H1 (cell line): ENCODE data around the gene DRAM1.

ENCODE experiments used
- JUND ChIP-seq: IDR thresholded peaks from 2 replicates; pipeline ENCODE4 v1.6.1; 2011; ENCODE audit warnings: mild to moderate bottlenecking, improper control_type of control experiment, low read length
- MAFK ChIP-seq: IDR thresholded peaks from 2 replicates; pipeline ENCODE4 v1.6.1; 2012; ENCODE audit warnings: low read depth, mild to moderate bottlenecking, improper control_type of control experiment, low read length
- PHF8 ChIP-seq: fragments of 200-600 bp; sonication (generic); conservative IDR thresholded peaks from 2 replicates; pipeline ENCODE4 v1.7.1; 2012; ENCODE audit warnings: low read depth, mild to moderate bottlenecking, inconsistent platforms, low read length, moderate library complexity
- SP1 ChIP-seq: IDR thresholded peaks from 2 replicates; pipeline ENCODE4 v1.6.1; 2011; ENCODE audit warnings: low read depth, low read length
- TF ChIP-seq, protein P1 (sequence below): IDR thresholded peaks from 2 replicates; pipeline ENCODE4 v1.6.1; 2011; ENCODE audit warnings: low read depth, mild to moderate bottlenecking, low read length; ENCODE audit not compliant: insufficient read depth
- TF ChIP-seq, protein P2 (sequence below), 3 experiments: IDR thresholded peaks; 1 replicate in 2 of 3; 2 replicates in 1 of 3; pipeline versions ENCODE4 v1.5.1 to v1.6.1; 2011; ENCODE audit warnings: low read length in 3 of 3, mild to moderate bottlenecking in 3 of 3, inconsistent platforms in 2 of 3, low read depth in 1 of 3, moderate library complexity in 1 of 3; ENCODE audit not compliant: insufficient read depth in 1 of 3; ENCODE audit errors: control extremely low read depth in 1 of 3

DNA sequence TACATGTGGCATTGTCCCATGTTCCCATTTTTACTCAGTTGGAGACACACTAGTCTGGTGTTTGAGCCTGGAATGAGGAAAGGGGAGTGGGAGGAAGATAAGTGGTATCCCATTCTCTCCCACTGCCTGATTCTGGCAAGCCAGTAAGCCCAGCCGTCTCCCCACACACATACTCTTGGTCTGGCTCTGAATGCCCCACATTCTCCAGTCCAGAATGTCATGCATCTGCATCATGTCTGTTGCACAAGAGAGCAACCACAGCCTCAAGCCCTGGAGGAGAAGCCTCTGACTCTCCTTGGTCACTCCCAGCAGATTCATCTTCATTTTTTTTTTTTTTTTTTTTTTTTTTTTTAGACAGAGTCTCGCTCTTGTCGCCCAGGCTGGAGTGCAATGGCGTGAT lies 48.0 kb downstream of the DRAM1 start:
- no peak for TF ChIP-seq JUND
- no peak for TF ChIP-seq PHF8
- no peak for TF ChIP-seq SP1
- TF ChIP-seq, protein P1, sequence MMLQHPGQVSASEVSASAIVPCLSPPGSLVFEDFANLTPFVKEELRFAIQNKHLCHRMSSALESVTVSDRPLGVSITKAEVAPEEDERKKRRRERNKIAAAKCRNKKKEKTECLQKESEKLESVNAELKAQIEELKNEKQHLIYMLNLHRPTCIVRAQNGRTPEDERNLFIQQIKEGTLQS = no peak
- TF ChIP-seq, protein P2, sequence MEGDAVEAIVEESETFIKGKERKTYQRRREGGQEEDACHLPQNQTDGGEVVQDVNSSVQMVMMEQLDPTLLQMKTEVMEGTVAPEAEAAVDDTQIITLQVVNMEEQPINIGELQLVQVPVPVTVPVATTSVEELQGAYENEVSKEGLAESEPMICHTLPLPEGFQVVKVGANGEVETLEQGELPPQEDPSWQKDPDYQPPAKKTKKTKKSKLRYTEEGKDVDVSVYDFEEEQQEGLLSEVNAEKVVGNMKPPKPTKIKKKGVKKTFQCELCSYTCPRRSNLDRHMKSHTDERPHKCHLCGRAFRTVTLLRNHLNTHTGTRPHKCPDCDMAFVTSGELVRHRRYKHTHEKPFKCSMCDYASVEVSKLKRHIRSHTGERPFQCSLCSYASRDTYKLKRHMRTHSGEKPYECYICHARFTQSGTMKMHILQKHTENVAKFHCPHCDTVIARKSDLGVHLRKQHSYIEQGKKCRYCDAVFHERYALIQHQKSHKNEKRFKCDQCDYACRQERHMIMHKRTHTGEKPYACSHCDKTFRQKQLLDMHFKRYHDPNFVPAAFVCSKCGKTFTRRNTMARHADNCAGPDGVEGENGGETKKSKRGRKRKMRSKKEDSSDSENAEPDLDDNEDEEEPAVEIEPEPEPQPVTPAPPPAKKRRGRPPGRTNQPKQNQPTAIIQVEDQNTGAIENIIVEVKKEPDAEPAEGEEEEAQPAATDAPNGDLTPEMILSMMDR (IDR thresholded peaks at IDR 0.05; ENCODE audit: control extremely low read depth in 1 of 3, insufficient read depth in 1 of 3, low read depth in 1 of 3, low read length in 3 of 3) = no peak
- TF ChIP-seq MAFK = no peak
